Hindlimb muscle (tissue), 1 donor: ENCODE data around the gene ALDOB. TPM values are rescaled to one million over a fixed set of nuclear protein-coding genes. Genes with fewer than 3 reads are reported as not detected.

Experiments
- DNase-seq: peaks from one replicate; pipeline ENCODE4 v3.0.0-alpha.2; 2013
- polyA plus RNA-seq: library from polyadenylated mRNA; unstranded; fragments of 120-200 nt; gene quantifications from one replicate; pipeline ENCODE4 v1.2.1, GENCODE V29; 2013; ENCODE audit not compliant: insufficient read length

Gene ALDOB
- polyA plus RNA-seq, 1 donor: 0.35 TPM

DNA sequence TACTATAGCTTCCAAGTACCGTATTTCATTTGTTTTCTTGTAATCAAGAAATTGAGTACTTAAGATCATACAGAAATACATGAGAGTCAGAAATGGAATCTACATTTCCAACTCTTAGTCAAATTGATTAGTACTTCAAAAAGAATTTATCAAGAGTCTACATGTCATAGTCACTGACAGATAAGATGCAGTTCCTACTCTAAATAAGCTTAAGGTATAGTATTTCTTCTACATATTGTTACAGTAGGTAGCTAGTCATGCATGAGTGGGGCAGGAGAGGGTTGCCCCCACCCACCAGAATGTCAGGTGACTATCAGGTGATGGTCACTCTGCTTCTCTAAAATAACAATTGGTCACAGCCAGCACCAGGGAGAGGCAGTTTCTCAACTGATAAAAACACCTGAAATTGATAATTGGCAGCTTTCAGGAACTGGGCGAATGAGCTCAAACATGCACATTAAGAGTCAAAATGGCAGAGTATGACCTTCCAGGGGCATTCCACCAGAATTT lies 53.7 kb downstream of the ALDOB start:
- DNase-seq: no peak

DNA sequence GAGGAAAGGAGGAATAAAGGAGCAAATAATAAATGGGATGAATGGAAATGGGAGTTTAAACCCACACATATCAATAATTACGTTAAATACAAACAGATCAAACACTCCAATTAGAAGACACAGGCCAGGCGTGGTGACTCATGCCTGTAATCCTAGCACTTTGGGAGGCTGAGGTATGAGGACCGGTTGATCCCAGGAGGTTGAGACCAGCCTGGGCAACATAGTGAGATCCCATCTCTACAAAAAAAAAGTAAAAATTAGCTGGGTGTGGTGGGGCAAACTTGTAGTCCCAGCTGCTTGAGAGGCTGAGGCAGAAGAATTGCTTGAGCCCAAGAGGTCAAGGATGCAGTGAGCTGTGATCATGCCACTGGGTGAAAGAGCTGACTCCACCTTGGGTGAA lies 54.5 kb downstream of the ALDOB start:
- no peak for DNase-seq

DNA sequence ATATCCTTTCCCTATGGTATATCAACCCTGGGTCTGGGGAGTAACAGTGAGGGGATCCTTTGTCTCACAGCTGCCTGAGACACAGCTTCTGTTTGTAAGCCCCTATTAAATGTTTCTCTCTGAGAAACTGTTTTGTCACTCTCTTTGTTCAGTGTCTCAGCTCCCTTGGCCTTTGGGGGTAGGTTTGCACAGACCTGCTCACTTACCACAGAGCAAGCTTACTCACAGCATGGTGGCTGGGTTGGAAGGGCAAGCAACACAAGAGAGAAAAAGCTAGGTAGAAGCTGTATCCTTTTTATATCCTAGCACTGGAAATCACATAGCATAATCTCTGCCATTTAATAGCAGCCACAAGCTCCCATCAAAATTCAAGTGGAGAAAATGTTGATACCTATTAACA lies 55.3 kb downstream of the ALDOB start:
- no peak for DNase-seq

DNA sequence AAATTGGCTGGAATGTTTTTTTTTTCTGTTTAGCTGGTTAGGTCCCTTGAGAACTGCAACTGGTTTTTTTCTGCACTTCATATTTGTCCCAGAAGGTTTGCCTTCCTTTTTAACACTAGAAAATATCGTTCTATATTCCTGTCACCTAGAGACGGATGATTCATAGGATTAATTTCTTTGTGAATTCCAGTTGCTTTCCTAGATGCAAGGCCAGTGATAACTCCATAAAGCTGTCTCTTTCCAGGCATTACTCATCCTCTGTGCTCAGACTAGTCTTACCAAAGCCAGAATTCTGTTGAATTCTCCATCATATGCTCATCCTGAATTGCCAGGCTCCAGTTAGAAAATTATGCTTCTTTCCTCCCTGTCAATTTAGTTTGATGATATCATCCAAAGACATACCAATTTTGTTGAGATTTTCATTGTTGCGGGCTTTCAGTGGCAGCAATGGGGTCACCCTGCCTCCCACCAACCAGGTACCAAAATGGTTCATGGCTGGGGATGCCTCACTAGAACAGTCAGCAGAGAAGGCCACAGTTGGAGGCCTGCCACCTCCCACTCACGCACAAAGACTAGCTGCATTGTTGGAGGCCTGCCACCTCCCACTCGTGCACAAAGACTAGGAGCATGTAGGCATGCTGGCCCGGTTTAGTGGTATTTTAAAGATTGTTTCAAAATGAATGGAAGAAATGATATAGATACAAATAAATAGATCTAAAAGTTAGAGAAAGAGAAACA lies 59.3 kb downstream of the ALDOB start:
- DNase-seq: no peak

DNA sequence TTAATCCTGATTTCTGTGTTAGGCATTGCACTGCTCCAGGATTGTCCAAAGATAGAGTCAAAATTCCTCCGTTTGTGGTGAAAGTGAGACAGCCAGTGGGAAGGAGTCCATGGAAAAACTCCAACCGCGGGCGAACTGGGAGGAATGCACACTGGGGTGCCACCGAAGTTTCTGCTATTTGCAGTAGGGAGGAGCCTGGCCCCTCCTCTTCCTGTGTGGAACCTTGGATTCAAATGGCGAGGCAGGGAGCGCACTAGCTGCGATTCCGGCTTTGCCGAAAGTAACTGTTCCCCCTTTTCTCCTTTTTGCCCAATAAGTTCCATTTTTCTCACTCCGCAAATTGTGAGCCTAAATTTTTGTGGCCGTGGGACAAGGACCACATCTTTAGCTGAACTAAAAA lies 60.0 kb downstream of the ALDOB start:
- DNase-seq: no peak

DNA sequence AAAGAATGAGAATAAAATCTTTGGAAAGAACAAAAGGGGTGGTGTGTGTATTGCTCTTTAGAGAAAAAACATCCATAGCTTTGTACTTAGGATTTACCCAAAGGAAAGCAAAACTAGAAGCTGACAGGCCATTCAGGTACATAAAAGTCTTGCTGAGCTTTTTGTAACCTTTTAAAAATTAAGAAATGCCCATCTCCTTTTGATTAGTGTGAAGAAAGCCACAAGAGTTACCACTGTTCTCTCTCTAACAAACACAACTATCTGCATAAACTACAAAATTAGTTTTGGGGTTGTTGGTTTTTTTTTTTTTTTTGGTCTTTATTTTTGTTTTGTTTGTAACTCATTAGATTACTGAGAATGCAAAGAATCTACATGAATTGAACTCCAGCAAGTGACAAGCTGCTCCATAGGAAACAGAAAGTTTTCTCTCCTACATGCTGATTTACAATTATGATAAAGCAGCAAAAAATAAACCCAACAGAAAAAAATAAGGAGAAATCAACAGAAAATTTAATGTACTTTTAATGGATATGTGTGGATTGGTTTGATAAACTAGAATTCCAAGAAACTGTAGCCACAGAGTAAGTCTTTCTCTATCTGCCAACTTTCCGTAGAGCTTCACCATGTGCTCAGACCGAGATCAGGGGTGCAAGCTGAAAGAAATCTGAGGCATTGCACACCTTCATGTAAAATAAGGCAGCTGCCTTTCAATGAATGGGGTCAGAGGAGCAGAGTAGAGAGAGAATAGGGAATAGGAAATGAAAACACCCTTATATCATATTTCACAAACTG lies 63.1 kb downstream of the ALDOB start:
- no peak for DNase-seq

DNA sequence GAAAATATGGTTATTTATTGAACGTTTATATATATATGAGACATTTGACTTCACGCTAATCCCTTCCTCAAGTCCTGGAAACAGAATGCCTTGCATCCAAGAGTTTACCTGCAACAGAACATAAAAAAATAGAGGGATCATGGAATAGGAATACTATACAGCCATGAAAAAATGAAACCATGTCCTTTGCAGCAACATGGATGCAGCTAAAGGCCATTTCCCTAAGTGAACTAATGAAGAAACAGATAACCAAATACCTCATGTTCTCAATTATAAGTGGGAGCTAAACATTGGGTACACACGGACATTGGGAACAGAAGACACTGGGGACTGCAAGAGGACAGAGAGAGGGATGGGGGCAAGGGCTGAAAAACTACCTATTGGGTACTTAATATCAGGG lies 63.8 kb downstream of the ALDOB start:
- DNase-seq: no peak

Other genes with a start within 250 kb of the ALDOB start
- 0.66 TPM for gene BAAT, start 50.8 kb downstream of the ALDOB start, polyA plus RNA-seq
- 13.3 TPM for gene MRPL50, start 37.2 kb downstream of the ALDOB start, polyA plus RNA-seq
- 19.8 TPM for gene ZNF189, start 36.9 kb downstream of the ALDOB start, polyA plus RNA-seq
- 36.3 TPM for gene RNF20, start 98.1 kb upstream of the ALDOB start, polyA plus RNA-seq
- not detected for gene PPP3R2, start 159.2 kb upstream of the ALDOB start, polyA plus RNA-seq